Mucosa of rectum (tissue), 2 donors: ENCODE measurements around the gene LHPP.

Experiments
- H3K27ac ChIP-seq, 2 donors: one replicate each; pipeline ENCODE4 v1.7.0; 2013; ENCODE audit warnings: inconsistent platforms in 2 of 2, low read depth in 2 of 2, low read length in 2 of 2
- H3K27me3 ChIP-seq, 2 donors: one replicate each; pipeline ENCODE4 v1.7.0; 2013; ENCODE audit warnings: low read length in 2 of 2; ENCODE audit not compliant: control insufficient read depth in 2 of 2, insufficient read depth in 2 of 2
- H3K36me3 ChIP-seq, 2 donors: one replicate each; pipeline ENCODE4 v1.7.0; 2013; ENCODE audit warnings: low read length in 2 of 2; ENCODE audit not compliant: control insufficient read depth in 2 of 2, insufficient read depth in 2 of 2
- H3K4me1 ChIP-seq, 2 donors: one replicate each; pipeline ENCODE4 v1.7.0; 2013; ENCODE audit warnings: low read length in 2 of 2, mild to moderate bottlenecking in 1 of 2; ENCODE audit not compliant: control insufficient read depth in 2 of 2, insufficient read depth in 2 of 2
- H3K4me3 ChIP-seq, 2 donors: one replicate each; pipeline ENCODE4 v1.7.0; 2013; ENCODE audit warnings: low read length in 2 of 2
- H3K9ac ChIP-seq, 2 donors: one replicate each; pipeline ENCODE4 v1.7.0; 2013; ENCODE audit warnings: low read length in 2 of 2, low read depth in 1 of 2, mild to moderate bottlenecking in 1 of 2
- H3K9me3 ChIP-seq, 2 donors: one replicate each; pipeline ENCODE4 v1.7.0; 2013; ENCODE audit warnings: low read length in 2 of 2; ENCODE audit not compliant: control insufficient read depth in 2 of 2
- donor health status: healthy.
- donor health status: Normal muscosa, but diverticular disease.

Gene LHPP

GRCh38 chr10:124629415-124629814, 167.8 kb downstream of the LHPP start:
- H3K4me3 ChIP-seq, result no peak overlapping the region
- no peaks in the 10 kb centered on the region for H3K27me3 ChIP-seq
- no peaks in the 10 kb centered on the region for H3K9me3 ChIP-seq
- peaks cover 3 to 5% of the 10 kb centered on the region in 2 donors for H3K36me3 ChIP-seq
- no peak overlapping the region for H3K9ac ChIP-seq
- peaks cover 25 to 40% of the 10 kb centered on the region in 2 donors for H3K4me1 ChIP-seq
- H3K27ac ChIP-seq, result peak overlapping the region in 1 of 2 donors; percentile 38

- H3K9me3 ChIP-seq, result no peaks in the 10 kb centered on the region
- no peak overlapping the region for H3K4me3 ChIP-seq
- H3K9ac ChIP-seq, result no peak overlapping the region
- no peaks in the 10 kb centered on the region for H3K27me3 ChIP-seq
- H3K27ac ChIP-seq, result no peak overlapping the region
- H3K36me3 ChIP-seq, result peaks cover 2 to 5% of the 10 kb centered on the region in 2 donors
- H3K4me1 ChIP-seq, result peaks cover 24 to 40% of the 10 kb centered on the region in 2 donors
Observed at GRCh38 chr10:124629842-124630241, 168.2 kb downstream of the LHPP start.

GRCh38 chr10:124630551-124630950, 168.9 kb downstream of the LHPP start:
- Histone ChIP-seq H3K4me3 (no peak overlapping the region), H3K9me3 (no peaks in the 10 kb centered on the region), H3K4me1 (peaks cover 24 to 39% of the 10 kb centered on the region in 2 donors), H3K9ac (no peak overlapping the region), H3K36me3 (peaks cover 0 to 5% of the 10 kb centered on the region in 2 donors), H3K27me3 (no peaks in the 10 kb centered on the region), H3K27ac (no peak overlapping the region)

GRCh38 chr10:124632064-124632531, 170.5 kb downstream of the LHPP start:
- no peak overlapping the region for H3K27ac ChIP-seq
- no peaks in the 10 kb centered on the region for H3K9me3 ChIP-seq
- H3K4me1 ChIP-seq, result peaks cover 15 to 27% of the 10 kb centered on the region in 2 donors
- H3K4me3 ChIP-seq, result no peak overlapping the region
- peaks cover 2 to 5% of the 10 kb centered on the region in 2 donors for H3K36me3 ChIP-seq
- no peaks in the 10 kb centered on the region for H3K27me3 ChIP-seq
- no peak overlapping the region for H3K9ac ChIP-seq

- H3K9ac ChIP-seq, result no peak overlapping the region
- no peak overlapping the region for H3K27ac ChIP-seq
- H3K4me3 ChIP-seq, result no peak overlapping the region
- no peaks in the 10 kb centered on the region for H3K9me3 ChIP-seq
- no peaks in the 10 kb centered on the region for H3K27me3 ChIP-seq
- peaks cover 4 to 5% of the 10 kb centered on the region in 2 donors for H3K36me3 ChIP-seq
- peaks cover 11 to 24% of the 10 kb centered on the region in 2 donors for H3K4me1 ChIP-seq
Observed at GRCh38 chr10:124632566-124632965, 170.9 kb downstream of the LHPP start.

- no peak overlapping the region for H3K9ac ChIP-seq
- H3K9me3 ChIP-seq, result no peaks in the 10 kb centered on the region
- H3K36me3 ChIP-seq, result peaks cover 4 to 5% of the 10 kb centered on the region in 2 donors
- no peak overlapping the region for H3K4me3 ChIP-seq
- no peaks in the 10 kb centered on the region for H3K27me3 ChIP-seq
- H3K27ac ChIP-seq, result no peak overlapping the region
- H3K4me1 ChIP-seq, result peaks cover 7 to 14% of the 10 kb centered on the region in 2 donors
Observed at GRCh38 chr10:124636271-124636995, 174.8 kb downstream of the LHPP start.

- Histone ChIP-seq H3K9me3 (no peaks in the 10 kb centered on the region), H3K27ac (no peak overlapping the region), H3K9ac (no peak overlapping the region), H3K27me3 (no peaks in the 10 kb centered on the region), H3K4me1 (peaks cover 10 to 17% of the 10 kb centered on the region in 2 donors), H3K36me3 (peaks cover 8% of the 10 kb centered on the region in 2 donors), H3K4me3 (no peak overlapping the region)
Observed at GRCh38 chr10:124637091-124637700, 175.6 kb downstream of the LHPP start.

- Histone ChIP-seq H3K4me3 (no peak overlapping the region), H3K9me3 (no peaks in the 10 kb centered on the region), H3K9ac (no peak overlapping the region), H3K36me3 (peaks cover 9 to 12% of the 10 kb centered on the region in 2 donors), H3K4me1 (peaks cover 10 to 16% of the 10 kb centered on the region in 2 donors), H3K27me3 (no peaks in the 10 kb centered on the region), H3K27ac (no peak overlapping the region)
Observed at GRCh38 chr10:124637746-124638145, 176.1 kb downstream of the LHPP start.

GRCh38 chr10:124639206-124639605, 177.6 kb downstream of the LHPP start:
- Histone ChIP-seq H3K9me3 (no peaks in the 10 kb centered on the region), H3K27ac (no peak overlapping the region), H3K4me3 (no peak overlapping the region), H3K36me3 (peaks cover 9 to 11% of the 10 kb centered on the region in 2 donors), H3K9ac (no peak overlapping the region), H3K27me3 (no peaks in the 10 kb centered on the region), H3K4me1 (peaks cover 10 to 16% of the 10 kb centered on the region in 2 donors)

- no peaks in the 10 kb centered on the region for H3K9me3 ChIP-seq
- H3K4me1 ChIP-seq, result peaks cover 10 to 16% of the 10 kb centered on the region in 2 donors
- no peaks in the 10 kb centered on the region for H3K27me3 ChIP-seq
- H3K27ac ChIP-seq, result peak overlapping the region in 1 of 2 donors; percentile 68
- no peak overlapping the region for H3K9ac ChIP-seq
- H3K4me3 ChIP-seq, result no peak overlapping the region
- peaks cover 9 to 10% of the 10 kb centered on the region in 2 donors for H3K36me3 ChIP-seq
Observed at GRCh38 chr10:124639646-124640045, 178.0 kb downstream of the LHPP start.
